DMS53 treated with DMSO at 0.1 percent for 48 hours (cell line): ENCODE results near the gene PLA2G1B.

Source experiments
- DNase-seq: peaks from one replicate; lab custom pipeline; 2025; ENCODE audit not compliant: unreplicated experiment; lab: John Stamatoyannopoulos, UW

PLA2G1B gene

DNA sequence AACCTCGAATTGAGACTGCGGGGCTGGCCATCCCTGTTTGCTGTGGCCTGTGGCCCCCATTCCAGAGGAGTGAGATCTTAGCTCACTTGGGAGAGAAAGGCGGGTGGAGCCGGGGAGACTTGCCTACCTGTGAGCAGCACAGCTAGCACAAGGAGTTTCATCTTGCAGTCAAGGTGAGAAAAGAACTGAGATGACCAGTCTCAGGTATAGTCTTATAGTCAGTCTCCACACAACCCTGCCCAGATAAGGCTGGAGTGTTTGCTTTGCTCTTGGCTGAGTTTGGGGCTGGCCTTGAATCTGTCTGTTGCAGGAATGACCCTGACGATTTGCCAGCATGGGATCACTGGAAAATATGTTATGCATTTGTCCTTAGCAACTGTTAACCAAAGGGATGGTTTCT, at the start of gene PLA2G1B:
Gene PLA2G1B (minus strand): TSS at position 187 of the 400 bp plus-strand sequence. CDS start 26 bp downstream, at position 161.
- peak; percentile 4 for DNase-seq

- no peak for DNase-seq
Observed at GRCh38 chr12:120376934-120377572, 49.5 kb upstream of the PLA2G1B start.

- no peak for DNase-seq
Observed at GRCh38 chr12:120376416-120376815, 48.8 kb upstream of the PLA2G1B start.

GRCh38 chr12:120376009-120376408, 48.4 kb upstream of the PLA2G1B start:
- DNase-seq: no peak

- DNase-seq: no peak
Observed at GRCh38 chr12:120373683-120374082, 46.1 kb upstream of the PLA2G1B start.

- DNase-seq: no peak
Observed at GRCh38 chr12:120370343-120371243, 43.0 kb upstream of the PLA2G1B start.

DNA sequence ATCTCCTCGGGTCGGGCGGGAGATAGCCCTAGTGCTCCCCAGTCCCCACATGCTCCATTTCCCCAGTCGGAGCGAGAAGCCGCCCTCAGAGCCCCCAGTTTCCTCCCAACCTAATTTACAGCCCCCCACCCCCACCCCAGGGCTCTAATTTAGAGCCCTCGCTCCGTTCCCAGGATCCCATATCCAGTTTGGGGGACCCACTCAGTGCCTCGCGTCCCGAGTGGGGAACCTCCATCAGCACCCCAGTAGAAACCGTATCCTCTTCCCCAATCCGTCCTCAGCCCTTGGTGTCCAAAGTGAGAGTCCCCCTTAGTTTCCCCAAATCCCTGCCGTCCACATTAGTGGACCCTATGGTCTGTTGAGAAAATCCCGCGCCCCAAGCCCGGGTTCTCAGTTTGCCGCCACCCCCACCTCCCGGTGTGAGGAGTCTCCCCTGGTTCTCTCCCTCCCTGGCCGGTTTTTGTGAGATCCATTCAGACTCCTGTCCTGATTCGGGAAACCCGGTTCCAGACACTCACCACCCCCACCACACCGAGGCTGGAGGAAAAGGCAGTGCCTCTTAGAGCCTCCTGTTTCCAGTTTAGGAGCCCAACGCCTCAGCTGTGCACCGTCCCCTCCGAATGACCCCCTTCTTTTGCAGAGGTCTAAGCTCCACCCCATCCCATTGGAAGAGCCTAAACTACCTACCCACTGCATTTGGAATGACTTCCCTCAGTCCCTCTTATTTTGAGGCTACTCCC, 42.2 kb upstream of the PLA2G1B start:
- no peak for DNase-seq

- no peak for DNase-seq
Observed at GRCh38 chr12:120368789-120369602, 41.4 kb upstream of the PLA2G1B start, which contains the start of gene MSI1. MSI1 (minus strand) TSS chr12:120369164; CDS start chr12:120369091, 73 bp downstream.

- no peak for DNase-seq
Observed at GRCh38 chr12:120367924-120368788, 40.6 kb upstream of the PLA2G1B start.

DNA sequence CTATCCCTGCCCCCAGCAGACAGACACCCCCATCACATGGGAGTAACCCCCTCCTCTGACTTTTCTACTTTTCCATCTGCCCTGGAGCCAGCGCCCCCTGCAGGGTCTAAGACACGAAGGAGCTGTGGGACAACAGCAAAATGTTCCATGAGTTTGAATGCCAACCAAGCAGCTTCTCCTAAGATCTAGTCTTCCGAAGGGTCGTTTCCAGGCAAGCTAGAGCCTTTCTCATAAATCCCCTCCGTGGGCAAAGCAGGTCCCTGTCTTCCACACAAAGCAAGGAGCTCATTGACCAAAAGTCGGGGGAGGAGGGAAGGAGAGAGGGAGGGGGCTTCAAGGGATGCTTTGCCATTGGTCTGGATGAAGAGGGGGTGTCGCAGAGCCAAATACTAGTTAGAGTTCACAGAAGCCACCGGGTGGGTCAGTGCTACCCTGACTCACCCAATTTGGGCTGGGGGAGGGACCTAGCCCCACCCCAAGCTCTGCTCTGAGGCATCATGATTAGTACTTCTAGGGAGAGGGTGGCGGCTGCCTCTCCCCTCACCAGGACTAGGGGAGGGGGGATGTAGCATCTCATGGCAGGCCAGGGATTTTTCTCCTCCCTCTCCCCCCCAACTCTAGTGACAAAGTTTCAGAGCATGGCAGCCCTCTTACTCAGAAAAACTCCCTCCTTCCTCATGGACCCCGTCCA, 39.8 kb upstream of the PLA2G1B start:
- DNase-seq: no peak

- no peak for DNase-seq
Observed at GRCh38 chr12:120366845-120367232, 39.3 kb upstream of the PLA2G1B start.

GRCh38 chr12:120366341-120366705, 38.7 kb upstream of the PLA2G1B start:
- no peak for DNase-seq

GRCh38 chr12:120365675-120366340, 38.2 kb upstream of the PLA2G1B start:
- no peak for DNase-seq

DNA sequence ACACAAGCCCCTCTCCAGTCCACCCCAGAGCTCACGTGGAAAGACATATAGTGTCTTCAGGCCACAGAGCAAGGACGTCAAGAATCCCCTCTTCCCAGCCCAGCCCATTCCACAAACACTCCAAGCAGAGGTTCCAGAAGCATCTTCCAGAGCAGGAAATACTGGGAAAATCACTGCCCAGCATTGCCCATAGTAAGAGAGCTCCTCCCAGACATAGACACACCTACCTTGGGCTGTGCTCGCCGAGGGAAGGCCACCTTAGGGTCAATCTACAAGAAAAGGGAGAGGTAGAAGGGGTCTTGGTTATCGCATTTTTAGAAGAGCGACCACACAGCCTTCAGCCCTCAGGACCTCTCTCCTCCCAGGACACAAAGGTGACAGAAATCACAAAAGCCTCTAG, 36.9 kb upstream of the PLA2G1B start:
- no peak for DNase-seq

GRCh38 chr12:120363274-120363855, 35.8 kb upstream of the PLA2G1B start:
- DNase-seq: no peak

DNA sequence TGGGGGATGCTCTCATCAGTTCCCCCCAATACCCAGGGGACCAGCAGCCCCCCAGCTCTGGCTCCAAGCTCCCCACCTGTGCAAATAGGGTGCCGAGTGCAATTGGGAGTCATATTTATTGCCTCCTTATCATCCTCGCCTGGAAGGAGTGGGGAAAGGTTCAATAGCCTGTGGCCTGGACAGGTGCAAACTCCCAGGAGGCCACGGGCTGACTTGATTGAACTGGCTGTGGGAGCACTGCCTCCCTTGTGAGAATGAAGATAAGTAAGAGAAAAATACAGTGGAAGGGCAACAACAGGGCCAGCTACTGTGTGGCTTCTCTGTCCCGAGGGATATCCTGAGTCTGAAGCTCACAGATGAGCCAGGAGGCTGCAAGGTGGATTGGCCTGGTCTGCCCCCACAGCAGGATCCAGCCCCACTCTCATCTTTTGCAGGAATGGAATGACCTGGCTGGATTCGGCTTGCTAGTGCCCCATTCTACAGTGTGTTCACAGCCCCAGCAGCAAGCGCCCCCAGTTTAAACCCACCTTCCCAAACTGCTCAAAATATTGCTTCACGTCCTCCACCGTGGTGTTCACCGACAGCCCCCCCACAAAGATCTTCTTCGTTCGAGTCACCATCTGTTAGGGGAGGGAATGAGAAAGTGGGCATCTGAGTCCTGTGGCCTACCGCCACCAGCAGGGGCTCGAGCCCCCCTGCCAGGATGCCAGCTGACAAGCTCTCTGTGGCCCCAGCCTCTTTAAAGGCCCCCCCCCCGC, 35.1 kb upstream of the PLA2G1B start:
- DNase-seq: no peak

GRCh38 chr12:120361506-120362208, 34.1 kb upstream of the PLA2G1B start:
- peak; percentile 75 for DNase-seq
